SK-N-SH (cell line): ENCODE data around the gene CPB1. TPM values are rescaled to one million over a fixed set of nuclear protein-coding genes. Genes with fewer than 3 reads are reported as not detected.

Experiments used
- CTCF ChIA-PET: fragments of 300-600, 350-600 bp; formaldehyde crosslinking; extraction: SDS; loops from one replicate; lab custom pipeline; 2021; lab: Yijun Ruan, JAX
- POLR2A ChIA-PET: fragments of 350-600 bp; sonication (Branson Sonifier 250); formaldehyde crosslinking; extraction: SDS; loops from one replicate; lab custom pipeline; 2020; ENCODE audit warnings: antibody characterized with exemption, inconsistent platforms; lab: Yijun Ruan, JAX
- DNase-seq: peaks from one replicate; pipeline ENCODE4 v3.0.0; 2012
- H2AFZ ChIP-seq: fragments of 200-600 bp; sonication (generic); 2 replicates; pipeline ENCODE4 v1.8.1; 2016; ENCODE audit warnings: antibody characterized with exemption, mild to moderate bottlenecking, low read depth
- H3F3A ChIP-seq: fragments of 200-600 bp; sonication (generic); replicated peaks from 2 replicates; pipeline ENCODE3; 2016; ENCODE audit warnings: antibody characterized with exemption, mild to moderate bottlenecking; ENCODE audit not compliant: insufficient read depth
- H3K27ac ChIP-seq, 2 experiments: fragments of 200-500 bp in 1 of 2; fragments of 200-600 bp in 1 of 2; sonication (Bioruptor generic) in 1 of 2; sonication (generic), shearing (Covaris generic) in 1 of 2; 2 replicates each; pipeline versions ENCODE4 v1.5.1 to v1.6.1; 2014 to 2016; ENCODE audit warnings: low read depth in 2 of 2, inconsistent platforms in 1 of 2, low read length in 1 of 2, mild to moderate bottlenecking in 1 of 2, mixed read lengths in 1 of 2
- H3K27me3 ChIP-seq: fragments of 200-600 bp; sonication (generic), shearing (Covaris generic); 2 replicates; pipeline ENCODE4 v1.6.1; 2016; ENCODE audit warnings: mixed run types; ENCODE audit not compliant: insufficient read depth
- H3K36me3 ChIP-seq, 2 experiments: fragments of 200-500 bp in 1 of 2; fragments of 200-600 bp in 1 of 2; sonication (Bioruptor generic) in 1 of 2; sonication (generic) in 1 of 2; replicated peaks in 1 of 2; 2 replicates each; pipeline versions ENCODE3 to v1.5.1; 2014 to 2016; ENCODE audit warnings: low read length in 1 of 2, mild to moderate bottlenecking in 1 of 2; ENCODE audit not compliant: insufficient read depth in 2 of 2, control insufficient read depth in 1 of 2
- H3K4me1 ChIP-seq, 2 experiments: fragments of 200-500 bp in 1 of 2; fragments of 200-600 bp in 1 of 2; sonication (Bioruptor generic) in 1 of 2; sonication (generic), shearing (Covaris generic) in 1 of 2; 2 replicates each; pipeline versions ENCODE4 v1.5.1 to v1.6.1; 2014 to 2016; ENCODE audit warnings: low read depth in 1 of 2, low read length in 1 of 2, mixed run types in 1 of 2; ENCODE audit not compliant: insufficient read depth in 2 of 2, control insufficient read depth in 1 of 2
- H3K4me2 ChIP-seq: fragments of 200-600 bp; sonication (generic), shearing (Covaris generic); 2 replicates; pipeline ENCODE4 v1.6.1; 2017; ENCODE audit warnings: mixed run types
- H3K4me3 ChIP-seq, 2 experiments: fragments of 200-500 bp in 1 of 2; fragments of 200-600 bp in 1 of 2; sonication (Bioruptor generic) in 1 of 2; sonication (generic), shearing (Covaris generic) in 1 of 2; 2 replicates each; pipeline versions ENCODE4 v1.5.1 to v1.8.1; 2014 to 2016; ENCODE audit warnings: low read depth in 2 of 2, inconsistent platforms in 1 of 2, low read length in 1 of 2, mild to moderate bottlenecking in 1 of 2, mixed read lengths in 1 of 2, moderate library complexity in 1 of 2
- H3K79me2 ChIP-seq: fragments of 200-600 bp; sonication (generic); 2 replicates; pipeline ENCODE4 v1.8.1; 2017; ENCODE audit warnings: mild to moderate bottlenecking; ENCODE audit not compliant: insufficient read depth
- H3K9ac ChIP-seq: fragments of 200-600 bp; sonication (generic); 2 replicates; pipeline ENCODE4 v1.6.1; 2017; ENCODE audit warnings: mixed run types
- H3K9me2 ChIP-seq: fragments of 200-600 bp; sonication (generic); 2 replicates; pipeline ENCODE4 v1.6.1; 2017; ENCODE audit warnings: mixed run types
- H3K9me3 ChIP-seq: fragments of 200-600 bp; sonication (generic); 2 replicates; pipeline ENCODE4 v1.6.1; 2017; ENCODE audit warnings: mixed run types, mild to moderate bottlenecking, moderate library complexity
- H4K20me1 ChIP-seq: fragments of 200-600 bp; sonication (generic); 2 replicates; pipeline ENCODE4 v1.6.1; 2017; ENCODE audit warnings: mild to moderate bottlenecking, mixed run types; ENCODE audit not compliant: insufficient read depth
- CHD2 ChIP-seq: fragments of 150-350 bp; IDR thresholded peaks from 2 replicates; pipeline ENCODE4 v1.6.1; 2018; ENCODE audit warnings: low read length; ENCODE audit not compliant: partially characterized antibody
- CTCF ChIP-seq: fragments of 200-600 bp; sonication (generic); IDR thresholded peaks from 2 replicates; pipeline ENCODE4 v1.6.1; 2017; ENCODE audit warnings: antibody characterized with exemption, mild to moderate bottlenecking, moderate library complexity
- ELF1 ChIP-seq: IDR thresholded peaks from 2 replicates; pipeline ENCODE4 v1.4.0; 2012
- EP300 ChIP-seq, 2 experiments: IDR thresholded peaks; 2 replicates each; pipeline versions ENCODE4 v1.4.0 to v1.6.1; 2012; ENCODE audit warnings: borderline replicate concordance in 1 of 2, low read depth in 1 of 2, low read length in 1 of 2
- EZH2phosphoT487 ChIP-seq: fragments of 200-600 bp; sonication (generic); IDR thresholded peaks from 2 replicates; pipeline ENCODE4 v1.6.1; 2017; ENCODE audit warnings: low read depth, mixed run types, mild to moderate bottlenecking, antibody characterized with exemption, moderate library complexity, borderline replicate concordance
- FOSL2 ChIP-seq: IDR thresholded peaks from 2 replicates; pipeline ENCODE4 v1.4.0; 2012; ENCODE audit warnings: low read depth, mild to moderate bottlenecking, moderate library complexity, borderline replicate concordance
- FOXJ3 ChIP-seq: sonication (generic); formaldehyde crosslinking; IDR thresholded peaks from 2 replicates; pipeline ENCODE4 v1.5.1; 2020; ENCODE audit warnings: mild to moderate bottlenecking, missing genetic modification reagents
- GABPA ChIP-seq: IDR thresholded peaks from 2 replicates; pipeline ENCODE4 v1.4.0; 2012; ENCODE audit warnings: low read depth, mild to moderate bottlenecking
- MEF2A ChIP-seq: IDR thresholded peaks from 2 replicates; pipeline ENCODE4 v1.4.0; 2012; ENCODE audit warnings: low read depth, borderline replicate concordance
- MXI1 ChIP-seq: IDR thresholded peaks from 2 replicates; pipeline ENCODE4 v1.6.1; 2012; ENCODE audit warnings: mild to moderate bottlenecking, low read depth, low read length, improper control_type of control experiment
- NRF1 ChIP-seq: IDR thresholded peaks from 2 replicates; pipeline ENCODE4 v1.6.1; 2012; ENCODE audit warnings: low read depth, mild to moderate bottlenecking, low read length
- POLR2AphosphoS5 ChIP-seq: IDR thresholded peaks from 2 replicates; pipeline ENCODE4 v1.6.1; 2012; ENCODE audit warnings: low read depth, low read length
- REST ChIP-seq: IDR thresholded peaks from 2 replicates; pipeline ENCODE4 v1.6.1; 2012; ENCODE audit warnings: mild to moderate bottlenecking, low read depth, low read length, moderate library complexity
- SIN3A ChIP-seq: IDR thresholded peaks from 2 replicates; pipeline ENCODE4 v1.6.1; 2012; ENCODE audit warnings: low read depth, mild to moderate bottlenecking, low read length, moderate library complexity, borderline replicate concordance
- TAF1 ChIP-seq: IDR thresholded peaks from 2 replicates; pipeline ENCODE4 v1.6.1; 2012; ENCODE audit warnings: low read depth, mild to moderate bottlenecking, low read length, moderate library complexity, borderline replicate concordance
- TCF12 ChIP-seq: IDR thresholded peaks from 2 replicates; pipeline ENCODE4 v1.4.0; 2012
- TEAD4 ChIP-seq: IDR thresholded peaks from 2 replicates; pipeline ENCODE4 v1.4.0; 2012; ENCODE audit warnings: mild to moderate bottlenecking, borderline replicate concordance; ENCODE audit not compliant: insufficient read depth
- YY1 ChIP-seq: IDR thresholded peaks from 2 replicates; pipeline ENCODE4 v1.4.0; 2012; ENCODE audit warnings: low read depth, mild to moderate bottlenecking
- WGBS: methylation state at CpG from one replicate; pipeline ENCODE4 v1.1.6; 2017; ENCODE audit warnings: low lambda C conversion rate; 5-methylcytosine and 5-hydroxymethylcytosine counted together
- polyA plus RNA-seq, 3 experiments: library from polyadenylated mRNA; depleted of rRNA; stranded (reverse); fragments of >200 nt; gene quantifications; 2 replicates each; pipeline ENCODE4 v1.2.3, GENCODE V29; 2012

Gene CPB1
- polyA plus RNA-seq, 1 of the 3 experiments (the other 2 are of a cell fraction) = 0.26 TPM

GRCh38 chr3:148848410-148848809 lies 20.8 kb downstream of the CPB1 start (continued):
- TF ChIP-seq CTCF = no peak
- TF ChIP-seq TEAD4 = no peak
- TF ChIP-seq GABPA = no peak
- no peak for TF ChIP-seq MEF2A
- no peak for TF ChIP-seq YY1
- TF ChIP-seq REST = no peak
- TF ChIP-seq MXI1 = no peak
- TF ChIP-seq EZH2phosphoT487 = no peak
- TF ChIP-seq POLR2AphosphoS5 = no peak
- TF ChIP-seq FOXJ3 = no peak

GRCh38 chr3:148852271-148852992 lies 24.8 kb downstream of the CPB1 start:
- POLR2A ChIA-PET = no interaction called here
- no peak overlapping the region for H3K9ac ChIP-seq
- H3F3A ChIP-seq = no peaks in the 10 kb centered on the region

More at GRCh38 chr3:148852271-148852992, 24.8 kb downstream of the CPB1 start:
- CTCF ChIA-PET = interaction anchor here (0.9 to 4.3 kb wide), 4 partner anchors 8 to 91 kb away, joined by 3 to 19 read pairs (median 4); no protein-coding TSS in a partner anchor
- no peaks in the 10 kb centered on the region for H3K4me1 ChIP-seq
- no peak overlapping the region for H3K4me3 ChIP-seq
- H3K9me2 ChIP-seq = no peaks in the 10 kb centered on the region
- WGBS = 59% methylated on average over 7 of the region's 7 CpGs
- no peaks in the 10 kb centered on the region for H3K36me3 ChIP-seq
- H2AFZ ChIP-seq = no peak overlapping the region
- no peaks in the 10 kb centered on the region for H3K79me2 ChIP-seq
- no peaks in the 10 kb centered on the region for H4K20me1 ChIP-seq
- no peak overlapping the region for H3K27ac ChIP-seq
- TF ChIP-seq SIN3A (no peak), ELF1 (no peak), TCF12 (no peak), EP300 (IDR thresholded peaks at IDR 0.05; ENCODE audit: borderline replicate concordance in 1 of 2, low read depth in 1 of 2, low read length in 1 of 2) (no peak), CHD2 (no peak), NRF1 (no peak), TAF1 (no peak), FOSL2 (no peak)
- no peaks in the 10 kb centered on the region for H3K9me3 ChIP-seq
- DNase-seq = no peak
- H3K4me2 ChIP-seq = no peak overlapping the region
- no peaks in the 10 kb centered on the region for H3K27me3 ChIP-seq
